ENCODE measurements around the gene SPCS3.

Gene SPCS3

DNA sequence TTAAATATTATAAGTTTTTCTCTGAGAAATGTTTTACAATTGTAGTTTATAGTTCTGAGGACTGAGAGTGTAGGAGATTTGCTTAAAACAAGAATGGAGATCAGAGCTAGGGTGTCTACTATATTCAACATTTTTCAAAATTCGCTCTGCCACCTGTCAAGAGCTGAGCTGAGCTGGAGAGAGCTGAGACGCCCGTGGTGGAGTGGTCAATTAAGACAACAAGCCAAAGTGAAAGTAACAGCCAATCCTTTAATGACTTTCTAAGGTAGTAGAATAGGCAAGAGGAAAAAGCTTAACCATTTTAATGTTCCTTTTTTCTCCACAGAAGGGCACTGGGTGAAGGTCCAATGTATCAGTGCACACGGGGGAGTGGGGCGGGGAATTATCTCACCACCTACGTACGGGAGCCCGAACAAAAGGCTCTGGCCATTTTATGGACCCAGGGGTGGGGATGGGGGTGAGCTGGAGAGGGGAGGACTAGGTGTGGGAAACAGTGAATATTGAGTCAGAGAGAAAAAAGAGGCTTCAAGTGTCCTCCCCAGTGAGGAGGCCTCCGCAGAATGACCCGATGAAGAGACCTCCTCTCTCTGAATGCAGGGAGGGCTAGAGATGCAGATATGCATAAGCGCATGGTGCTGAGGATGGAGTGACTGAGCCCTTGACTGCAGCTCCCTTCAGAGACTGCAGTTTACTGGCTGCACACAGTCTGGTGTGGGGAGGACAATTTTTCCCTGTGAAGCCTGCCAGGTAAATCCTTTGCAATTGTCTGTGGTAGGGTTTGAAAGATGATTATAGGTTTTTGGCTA is 60.8 kb downstream of the SPCS3 start:
- H3K27ac ChIP-seq = no peak overlapping the region
- H3K9ac ChIP-seq = no peak overlapping the region
- H3K36me3 ChIP-seq (ENCODE audit: control insufficient read depth, insufficient read depth, low read length) = no peaks in the 10 kb centered on the region
- TF ChIP-seq CTCF (IDR thresholded peaks at IDR 0.05) = no peak
- H2AFZ ChIP-seq = no peak overlapping the region
- H3K4me2 ChIP-seq (ENCODE audit: low read length) = no peak overlapping the region
- no peaks in the 10 kb centered on the region for H3K9me3 ChIP-seq (ENCODE audit: control insufficient read depth, low read length)
- H3K27me3 ChIP-seq (ENCODE audit: control insufficient read depth, insufficient read depth, low read length) = no peaks in the 10 kb centered on the region
- H3K4me1 ChIP-seq = no peaks in the 10 kb centered on the region
- H3K79me2 ChIP-seq = no peaks in the 10 kb centered on the region
- H3K4me3 ChIP-seq (ENCODE audit: low read depth, low read length) = no peak overlapping the region
